H9 (cell line): ENCODE data around the gene COL23A1. TPM values are rescaled to one million over a fixed set of nuclear protein-coding genes. Genes with fewer than 3 reads are reported as not detected.

Experiments used
- DNase-seq: peaks from one replicate; pipeline ENCODE4 v3.0.0-alpha.2; 2017
- H2AFZ ChIP-seq: one replicate; pipeline ENCODE4 v1.6.1; 2013; ENCODE audit warnings: mild to moderate bottlenecking, low read length, control low read depth, moderate library complexity
- H2AK5ac ChIP-seq: 2 replicates; pipeline ENCODE4 v1.6.1; 2013; ENCODE audit warnings: low read length, control low read depth, mixed read lengths; ENCODE audit not compliant: insufficient read length
- H2BK120ac ChIP-seq: one replicate; pipeline ENCODE4 v1.6.1; 2013; ENCODE audit warnings: low read depth, mild to moderate bottlenecking, low read length, control low read depth, inconsistent platforms; ENCODE audit not compliant: poor library complexity, severe bottlenecking
- H2BK12ac ChIP-seq: 2 replicates; pipeline ENCODE4 v1.6.1; 2013; ENCODE audit warnings: low read length, control low read depth, mixed read lengths, low read depth; ENCODE audit not compliant: insufficient read length
- H2BK15ac ChIP-seq: 2 replicates; pipeline ENCODE4 v1.6.1; 2013; ENCODE audit warnings: low read depth, low read length, control low read depth
- H2BK20ac ChIP-seq: one replicate; pipeline ENCODE4 v1.6.1; 2013; ENCODE audit warnings: low read depth, mild to moderate bottlenecking, low read length, control low read depth, inconsistent platforms; ENCODE audit not compliant: poor library complexity, severe bottlenecking
- H2BK5ac ChIP-seq: 2 replicates; pipeline ENCODE4 v1.6.1; 2013; ENCODE audit warnings: low read length, control low read depth, mixed read lengths; ENCODE audit not compliant: insufficient read length
- H3K14ac ChIP-seq: 2 replicates; pipeline ENCODE4 v1.6.1; 2013; ENCODE audit warnings: low read length, control low read depth; ENCODE audit not compliant: insufficient read depth
- H3K18ac ChIP-seq: 2 replicates; pipeline ENCODE4 v1.6.1; 2013; ENCODE audit warnings: low read depth, mild to moderate bottlenecking, mixed read lengths, low read length, control low read depth; ENCODE audit not compliant: insufficient read length
- H3K23ac ChIP-seq: 2 replicates; pipeline ENCODE4 v1.6.1; 2013; ENCODE audit warnings: low read length, control low read depth, mixed read lengths, low read depth; ENCODE audit not compliant: insufficient read length
- H3K23me2 ChIP-seq: 2 replicates; pipeline ENCODE4 v1.6.1; 2013; ENCODE audit warnings: low read depth, mild to moderate bottlenecking, mixed read lengths, low read length, control low read depth; ENCODE audit not compliant: insufficient read length, poor library complexity, severe bottlenecking
- H3K27ac ChIP-seq: 2 replicates; pipeline ENCODE4 v1.5.1; 2013; ENCODE audit warnings: low read length, control low read depth, mixed read lengths, low read depth; ENCODE audit not compliant: insufficient read length
- H3K27me3 ChIP-seq: 2 replicates; pipeline ENCODE4 v1.6.1; 2013; ENCODE audit warnings: low read length, control low read depth, inconsistent platforms; ENCODE audit not compliant: insufficient read depth
- H3K4ac ChIP-seq: 2 replicates; pipeline ENCODE4 v1.6.1; 2013; ENCODE audit warnings: low read depth, mild to moderate bottlenecking, control low read depth, inconsistent platforms, low read length, moderate library complexity
- H3K4me1 ChIP-seq: 2 replicates; pipeline ENCODE4 v1.6.1; 2013; ENCODE audit warnings: low read length, control low read depth, inconsistent platforms; ENCODE audit not compliant: insufficient read depth
- H3K4me2 ChIP-seq: 2 replicates; pipeline ENCODE4 v1.6.1; 2013; ENCODE audit warnings: low read length, control low read depth, mixed read lengths; ENCODE audit not compliant: insufficient read length, insufficient read depth
- H3K56ac ChIP-seq: 2 replicates; pipeline ENCODE4 v1.6.1; 2013; ENCODE audit warnings: low read depth, mild to moderate bottlenecking, mixed read lengths, low read length, control low read depth; ENCODE audit not compliant: insufficient read length
- H3K79me1 ChIP-seq: 2 replicates; pipeline ENCODE4 v1.6.1; 2013; ENCODE audit warnings: low read depth, mild to moderate bottlenecking, moderate library complexity, low read length, control low read depth, inconsistent platforms; ENCODE audit not compliant: insufficient read depth, poor library complexity, severe bottlenecking
- H3K79me2 ChIP-seq: 2 replicates; pipeline ENCODE4 v1.6.1; 2013; ENCODE audit warnings: low read length, control low read depth, inconsistent platforms; ENCODE audit not compliant: insufficient read depth
- H3K9ac ChIP-seq: 2 replicates; pipeline ENCODE4 v1.6.1; 2013; ENCODE audit warnings: low read length, control low read depth, mixed read lengths; ENCODE audit not compliant: insufficient read length; ENCODE audit errors: extremely low read depth
- H3K9me3 ChIP-seq: one replicate; pipeline ENCODE4 v1.6.1; 2013; ENCODE audit warnings: low read depth, low read length, inconsistent platforms; ENCODE audit not compliant: control insufficient read depth
- H3T11ph ChIP-seq: one replicate; pipeline ENCODE4 v1.6.1; 2013; ENCODE audit warnings: mild to moderate bottlenecking, low read length, control low read depth, inconsistent platforms
- H4K20me1 ChIP-seq: one replicate; pipeline ENCODE4 v1.6.1; 2013; ENCODE audit not compliant: control insufficient read depth, insufficient read length, insufficient read depth
- H4K5ac ChIP-seq: 2 replicates; pipeline ENCODE4 v1.6.1; 2013; ENCODE audit warnings: low read depth, mild to moderate bottlenecking, mixed read lengths, low read length, control low read depth; ENCODE audit not compliant: insufficient read length
- H4K8ac ChIP-seq: replicated peaks from 2 replicates; pipeline ENCODE4 v1.6.1; 2013; ENCODE audit warnings: low read length, control low read depth, mixed read lengths, low read depth; ENCODE audit not compliant: insufficient read length
- H4K91ac ChIP-seq: 2 replicates; pipeline ENCODE4 v1.6.1; 2013; ENCODE audit warnings: low read depth, mild to moderate bottlenecking, moderate library complexity, mixed read lengths, low read length, control low read depth; ENCODE audit not compliant: insufficient read length
- H3K27ac Mint-ChIP-seq, 3 experiments: 2 replicates in 2 of 3; 3 replicates in 1 of 3; pipeline ENCODE4 v1.8.0; 2020 to 2021; ENCODE audit warnings: mixed read lengths in 3 of 3, mild to moderate bottlenecking in 1 of 3, moderate library complexity in 1 of 3
- H3K27me3 Mint-ChIP-seq: 2 replicates; pipeline ENCODE4 v1.8.0; 2021; ENCODE audit warnings: low read depth, mild to moderate bottlenecking, moderate library complexity, mixed read lengths
- H3K36me3 Mint-ChIP-seq, 3 experiments: 2 replicates in 2 of 3; 3 replicates in 1 of 3; pipeline ENCODE4 v1.8.0; 2020 to 2021; ENCODE audit warnings: low read depth in 3 of 3, mixed read lengths in 3 of 3; ENCODE audit not compliant: insufficient read depth in 1 of 3
- H3K4me1 Mint-ChIP-seq, 2 experiments: 2 replicates each; pipeline ENCODE4 v1.8.0; 2020; ENCODE audit warnings: mixed read lengths in 2 of 2
- H3K4me3 Mint-ChIP-seq, 2 experiments: 2 replicates in 1 of 2; 3 replicates in 1 of 2; pipeline ENCODE4 v1.8.0; 2020 to 2021; ENCODE audit warnings: mild to moderate bottlenecking in 2 of 2, mixed read lengths in 2 of 2, moderate library complexity in 1 of 2
- H3K9me3 Mint-ChIP-seq, 2 experiments: 2 replicates in 1 of 2; 3 replicates in 1 of 2; pipeline ENCODE4 v1.8.0; 2020; ENCODE audit warnings: mild to moderate bottlenecking in 2 of 2, mixed read lengths in 2 of 2, moderate library complexity in 1 of 2
- CTCF ChIP-seq: fragments of 200-600 bp; sonication (generic); conservative IDR thresholded peaks from 3 replicates; pipeline ENCODE4 v1.8.0; 2021; ENCODE audit warnings: antibody characterized with exemption, mild to moderate bottlenecking
- WGBS: extraction: QIAGEN DNeasy Blood & Tissue Kit; methylation state at CpG from one replicate; pipeline ENCODE4 v1.1.7; 2013; ENCODE audit warnings: missing lambda C conversion rate, low lambda C conversion rate, mixed read lengths; ENCODE audit not compliant: insufficient read length; ENCODE audit errors: extremely low coverage; 5-methylcytosine and 5-hydroxymethylcytosine counted together
- total RNA-seq: library from RNA; stranded (reverse); gene quantifications from 2 replicates; pipeline ENCODE4 v1.2.1, GENCODE V29; 2021

The COL23A1 gene
- total RNA-seq, 1 experiment from 2014 or later = 2.6 TPM

GRCh38 chr5:178434851-178435250 lies 155.3 kb downstream of the COL23A1 start:
- WGBS = no CpG with 5 or more reads among the region's 17 CpGs
- no peak overlapping the region for H3K18ac ChIP-seq
- Mint-ChIP-seq H3K27ac (0 out of 7 replicates have a peak overlapping the region, but pooled peaks of 1 of the 3 experiments have one; percentile 18), H3K9me3 (peaks cover 2 to 6% of the 10 kb centered on the region in 2 experiments; a peak in 3 of 5 replicates), H3K4me1 (peaks cover 8 to 15% of the 10 kb centered on the region in 2 experiments), H3K27me3 (no peaks in the 10 kb centered on the region; the same call in 1 of the 2 replicates), H3K36me3 (peaks cover 0 to 5% (median 0%) of the 10 kb centered on the region in 3 experiments; a peak in 5 of 7 replicates), H3K4me3 (no peak overlapping the region)
- H3K79me2 ChIP-seq = no peaks in the 10 kb centered on the region
- DNase-seq = peak; percentile 24
- no peak overlapping the region for H3K23ac ChIP-seq
- no peak overlapping the region for H4K91ac ChIP-seq
- H3K4me1 ChIP-seq = no peaks in the 10 kb centered on the region; the same call in 1 of the 2 replicates
- no peak overlapping the region for H2BK12ac ChIP-seq
- H2AK5ac ChIP-seq = no peak overlapping the region
- no peak overlapping the region for H4K5ac ChIP-seq
- no peak overlapping the region for H2BK20ac ChIP-seq
- TF ChIP-seq CTCF = no peak
- H2BK120ac ChIP-seq = no peak overlapping the region
- H4K20me1 ChIP-seq = no peaks in the 10 kb centered on the region
- H3K4ac ChIP-seq = no peak overlapping the region
- H3K27ac ChIP-seq = no peak overlapping the region
- H3K9me3 ChIP-seq = no peaks in the 10 kb centered on the region
- H2BK15ac ChIP-seq = no peak overlapping the region
- H3K56ac ChIP-seq = no peak overlapping the region
- H4K8ac ChIP-seq = no peak overlapping the region
- H2BK5ac ChIP-seq = no peak overlapping the region
- no peak overlapping the region for H2AFZ ChIP-seq
- no peak overlapping the region for H3K9ac ChIP-seq
- no peak overlapping the region; the same call in 1 of the 2 replicates for H3K14ac ChIP-seq
- H3K23me2 ChIP-seq = no peaks in the 10 kb centered on the region
- H3K4me2 ChIP-seq = no peak overlapping the region
- no peaks in the 10 kb centered on the region for H3K79me1 ChIP-seq
- no peak overlapping the region for H3T11ph ChIP-seq
- no peaks in the 10 kb centered on the region for H3K27me3 ChIP-seq
